PFSK-1 (cell line): ENCODE data around the gene CAV3.

Source experiments
- FOXP2 ChIP-seq: optimal IDR thresholded peaks from 2 replicates; pipeline ENCODE3; 2011; ENCODE audit warnings: borderline replicate concordance, control low read depth, inconsistent platforms; ENCODE audit not compliant: insufficient read depth; ENCODE audit errors: extremely low read length, extremely low read depth
- POLR2AphosphoS5 ChIP-seq: IDR thresholded peaks from 2 replicates; pipeline ENCODE4 v1.6.1; 2012; ENCODE audit warnings: low read depth, mild to moderate bottlenecking, control low read depth, low read length, moderate library complexity
- REST ChIP-seq, 2 experiments: IDR thresholded peaks; 2 replicates each; pipeline versions ENCODE4 v1.6.1 to v1.8.0; 2011 to 2012; ENCODE audit warnings: low read depth in 2 of 2, low read length in 2 of 2, control low read depth in 1 of 2, inconsistent platforms in 1 of 2, mild to moderate bottlenecking in 1 of 2, moderate library complexity in 1 of 2; ENCODE audit not compliant: insufficient read depth in 1 of 2
- SIN3A ChIP-seq: IDR thresholded peaks from 2 replicates; pipeline ENCODE4 v1.6.1; 2012; ENCODE audit warnings: mild to moderate bottlenecking, low read length, moderate library complexity, borderline replicate concordance; ENCODE audit not compliant: insufficient read depth
- TAF1 ChIP-seq: IDR thresholded peaks from 2 replicates; pipeline ENCODE4 v1.6.1; 2012; ENCODE audit warnings: low read length, control low read depth, borderline replicate concordance; ENCODE audit not compliant: insufficient read depth

GRCh38 chr3:8730656-8731055 lies 2.9 kb upstream of the CAV3 start:
- no peak for TF ChIP-seq TAF1
- TF ChIP-seq POLR2AphosphoS5: no peak
- TF ChIP-seq SIN3A: no peak
- no peak for TF ChIP-seq REST (IDR thresholded peaks at IDR 0.05; ENCODE audit: insufficient read depth in 1 of 2, low read depth in 2 of 2, low read length in 2 of 2)
- no peak for TF ChIP-seq FOXP2
